Mesenchymal stem cell (in vitro differentiated cells and primary cell): ENCODE data around the gene SENP3. TPM values are rescaled to one million over a fixed set of nuclear protein-coding genes. Genes with fewer than 3 reads are reported as not detected.

Source experiments
- small RNA-seq: library from polyadenylated mRNA; stranded (forward); fragments of <200 nt; extraction: miRNeasy Mini kit (QIAGEN cat#:217004); gene quantifications from one replicate; pipeline ENCODE3, GENCODE V24; 2013; ENCODE audit warnings: low read depth

The SENP3 gene

Small RNA genes within 50 kb of the gene (small RNA-seq; reads per million reads assigned to genes)
- gene CD68 = not detected
- gene RF00019 = not detected
- not detected for gene SNORA48
- gene SNORD10 = not detected
